Activated CD8-positive, alpha-beta memory T cell treated with anti-CD3 and anti-CD28 coated beads for 4 hours (primary cell): Measurements from ENCODE around the gene FLT1.

ENCODE experiments used
- DNase-seq, 2 donors: peaks; one replicate each; pipeline ENCODE4 v3.0.0-alpha.2; 2020; ENCODE audit warnings: low read depth in 2 of 2

The FLT1 gene

DNA sequence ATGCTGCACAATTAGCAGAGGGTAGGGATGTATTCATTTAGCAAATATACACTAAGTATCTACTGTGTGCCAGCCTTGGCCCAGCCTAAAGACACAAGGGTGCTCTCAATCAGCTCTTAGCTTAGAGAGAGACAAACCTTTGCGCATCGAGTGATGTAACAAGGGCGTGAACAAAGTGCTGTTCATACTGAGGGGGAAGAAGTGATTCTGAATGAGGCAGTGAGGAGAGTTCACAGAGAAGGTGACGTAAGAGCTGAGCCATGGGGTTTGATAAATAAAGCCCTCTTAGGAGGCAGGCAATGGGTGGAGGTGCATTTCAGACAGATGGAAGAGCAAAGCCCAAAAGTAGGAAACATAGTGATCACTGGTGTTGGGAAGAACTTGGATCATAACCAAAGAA, 68.5 kb downstream of the FLT1 start:
- DNase-seq: no peak

DNA sequence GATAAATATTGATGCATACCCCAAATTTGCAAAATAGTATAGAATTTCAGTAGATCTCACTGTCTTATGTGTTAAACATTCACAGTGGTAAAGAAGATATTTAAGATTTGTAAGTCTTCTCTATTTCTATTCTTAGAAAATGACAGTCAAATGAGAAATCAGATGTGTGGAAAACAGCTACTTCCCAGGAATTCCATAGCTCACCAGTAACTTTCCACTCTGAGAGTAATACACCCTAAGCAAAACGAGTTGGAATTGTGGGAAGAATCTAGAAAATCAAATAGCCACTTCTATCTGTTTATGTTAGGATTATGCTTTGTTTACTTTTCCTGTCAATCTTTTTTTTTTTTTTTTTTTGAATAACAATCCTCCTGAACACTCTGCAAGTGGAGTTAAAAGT, 69.1 kb downstream of the FLT1 start:
- DNase-seq: no peak

DNA sequence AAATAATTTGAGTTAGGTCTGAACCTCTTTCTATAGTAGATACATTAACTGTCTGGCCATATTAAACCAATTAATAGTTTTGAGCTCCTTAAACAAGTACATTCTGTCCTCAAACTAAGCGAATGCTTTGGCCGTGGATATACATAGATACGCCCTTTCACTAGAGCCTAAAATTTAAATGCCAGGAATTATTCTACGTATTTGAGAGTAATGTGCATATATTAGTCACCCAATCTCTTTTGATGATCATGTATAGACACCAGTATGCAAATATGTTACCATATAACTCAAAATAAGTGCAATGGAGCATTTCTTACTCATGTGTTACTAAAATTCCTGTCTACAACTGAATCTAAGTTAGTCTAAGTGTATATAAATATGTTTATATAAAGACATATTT, 70.4 kb downstream of the FLT1 start:
- DNase-seq: no peak

DNA sequence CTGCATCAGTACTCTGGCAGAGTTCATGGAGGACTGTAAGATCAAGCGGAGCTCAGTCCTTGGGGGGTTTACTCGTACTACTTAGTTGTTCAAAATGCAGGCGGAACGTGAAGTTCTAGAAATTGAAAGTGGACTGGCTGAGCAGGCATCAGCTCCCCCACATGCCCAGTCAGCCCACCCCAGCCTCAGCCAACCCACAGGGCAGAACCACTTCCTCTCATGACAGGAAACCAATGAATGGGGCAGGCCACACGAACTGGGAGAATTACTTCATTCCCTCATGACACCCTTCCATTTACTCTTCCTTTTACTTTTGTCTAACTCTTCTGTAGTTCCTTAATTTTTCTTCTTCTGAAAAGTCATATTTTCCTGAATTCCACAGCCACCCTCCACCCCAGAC, 71.9 kb downstream of the FLT1 start:
- DNase-seq: peak; percentile 3 to 5

DNA sequence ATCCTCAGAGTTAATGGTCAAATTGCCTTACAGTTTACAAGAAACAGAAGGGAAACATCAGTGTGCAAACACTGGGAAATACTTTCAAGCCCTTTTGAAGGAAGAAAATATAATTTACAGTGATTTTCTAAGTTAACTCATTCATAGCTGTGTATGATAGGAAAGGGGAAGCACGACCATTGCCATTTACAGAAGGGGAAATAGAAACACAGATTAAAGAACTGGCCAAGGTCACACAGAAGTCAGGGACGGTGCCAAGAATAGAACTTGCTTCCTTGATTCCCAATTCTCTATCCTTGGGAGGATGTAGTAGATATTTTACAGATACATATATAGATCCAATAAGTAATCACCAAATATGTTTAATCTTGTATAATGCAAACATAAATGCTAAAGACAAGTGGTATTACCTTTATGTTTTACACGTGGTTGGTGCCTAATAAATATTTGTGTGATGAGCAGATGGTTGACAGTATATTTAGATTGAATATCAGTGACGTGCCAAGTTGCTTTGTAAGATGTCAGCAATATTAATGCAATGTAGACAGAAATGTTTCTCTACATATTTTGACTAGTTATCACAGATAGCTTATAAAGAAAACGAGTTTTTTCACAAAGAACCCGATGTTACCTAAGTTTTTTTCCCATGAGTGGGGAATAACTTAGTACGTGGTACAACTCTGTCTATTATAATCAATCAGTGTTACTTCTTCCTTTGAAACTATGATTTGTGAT, 73.1 kb downstream of the FLT1 start:
- DNase-seq: no peak

DNA sequence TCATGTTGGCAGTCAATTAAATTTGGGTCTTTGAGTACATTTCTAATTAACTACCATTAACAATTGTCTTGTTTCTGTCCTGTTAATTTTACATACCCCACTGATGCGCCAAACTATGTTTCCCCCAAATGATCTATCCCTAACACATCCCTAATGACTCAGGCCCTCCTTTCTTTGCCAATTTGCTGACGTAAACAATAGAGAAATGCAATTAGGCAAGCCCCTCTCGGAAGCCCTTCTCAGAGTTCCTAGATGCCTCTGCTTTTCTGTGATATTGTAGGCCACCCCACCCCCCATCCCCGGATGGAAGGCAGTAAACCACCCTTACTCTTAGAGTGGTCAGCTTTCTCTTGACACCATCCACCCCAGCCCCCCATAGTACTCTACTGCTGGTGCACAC, 74.2 kb downstream of the FLT1 start:
- no peak for DNase-seq

DNA sequence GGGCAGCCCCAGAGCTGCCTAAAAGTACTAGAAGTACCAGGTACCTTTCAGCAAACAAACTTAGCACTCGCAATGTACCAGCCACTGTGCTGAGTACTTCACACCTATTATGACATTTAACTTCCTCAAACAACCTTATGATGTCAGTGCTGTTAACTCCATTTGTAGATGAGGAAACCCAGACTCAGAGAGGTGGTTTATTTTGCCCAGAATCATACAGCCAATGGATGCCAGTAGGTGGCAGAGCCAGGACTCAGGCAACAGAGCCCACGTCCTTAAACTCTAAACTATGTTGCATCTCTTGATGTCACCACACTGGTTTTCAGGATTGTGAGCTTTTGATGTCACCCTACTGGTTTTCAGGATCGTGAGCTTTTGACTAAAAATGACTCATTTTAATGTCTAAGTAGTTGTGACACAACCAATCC, 78.9 kb downstream of the FLT1 start:
- no peak for DNase-seq

DNA sequence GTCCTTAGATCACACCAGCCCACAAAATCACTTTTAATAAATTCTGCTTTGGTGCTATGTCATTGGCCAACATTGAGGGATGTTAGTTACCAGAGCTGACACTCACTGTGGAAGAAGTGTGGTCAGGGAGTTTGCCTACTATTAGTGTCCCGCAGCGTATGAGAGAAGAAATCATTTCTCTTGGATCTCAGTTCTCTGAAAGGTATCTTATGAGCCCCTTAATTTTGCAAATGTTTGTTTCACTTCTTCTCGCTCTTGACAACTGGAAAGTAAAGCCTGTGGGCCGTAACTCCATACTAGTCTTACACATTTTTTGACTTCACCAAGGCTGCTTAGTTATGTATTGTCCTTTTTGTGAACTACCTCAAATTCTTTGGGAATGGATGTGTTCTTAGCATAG, 80.9 kb downstream of the FLT1 start:
- DNase-seq: no peak

DNA sequence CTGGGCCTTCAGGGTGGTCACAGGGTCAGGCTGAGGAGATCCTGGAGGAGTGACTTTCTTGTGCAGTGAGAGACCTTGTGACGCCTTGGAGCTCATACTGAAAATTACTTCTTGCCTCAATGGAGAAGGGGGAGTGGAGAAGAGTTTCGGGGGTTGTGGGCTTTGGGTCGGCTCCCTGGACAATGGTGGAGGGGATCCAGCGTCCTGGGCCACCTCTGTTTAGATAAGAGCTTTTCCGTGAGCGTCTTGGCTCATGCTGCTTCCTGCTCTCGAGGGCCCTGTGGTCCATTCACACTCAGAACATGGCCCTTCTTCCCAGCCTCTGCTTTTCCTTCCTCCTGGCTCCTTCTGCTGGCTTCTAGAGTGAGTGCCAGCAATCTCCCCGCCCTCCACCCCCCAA, 81.9 kb downstream of the FLT1 start:
- no peak for DNase-seq

DNA sequence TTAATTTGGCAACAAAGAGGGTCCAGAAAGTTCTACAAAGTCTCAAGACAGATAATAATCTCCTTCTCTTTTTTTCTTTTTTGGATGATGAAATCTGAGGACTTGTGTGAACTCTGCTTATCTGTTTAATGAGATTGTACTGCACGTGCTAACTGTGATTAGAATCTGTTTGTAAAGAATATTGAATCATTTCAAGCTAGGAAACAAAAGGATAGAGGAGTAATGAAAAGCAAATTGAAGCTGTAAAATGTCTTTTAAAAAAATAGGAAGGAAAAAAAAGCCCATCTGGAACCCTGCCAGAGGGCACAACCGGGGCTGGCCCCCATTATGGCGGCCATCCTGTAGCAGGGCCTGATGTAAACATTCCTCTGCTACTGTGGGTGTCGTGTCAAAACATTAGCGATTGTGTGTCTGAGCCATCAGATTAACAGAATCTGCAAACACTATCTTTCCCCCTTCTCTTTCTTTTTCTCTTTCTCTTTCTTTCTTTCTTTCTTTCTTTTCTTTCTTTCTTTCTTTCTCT, 83.0 kb downstream of the FLT1 start:
- DNase-seq: no peak

DNA sequence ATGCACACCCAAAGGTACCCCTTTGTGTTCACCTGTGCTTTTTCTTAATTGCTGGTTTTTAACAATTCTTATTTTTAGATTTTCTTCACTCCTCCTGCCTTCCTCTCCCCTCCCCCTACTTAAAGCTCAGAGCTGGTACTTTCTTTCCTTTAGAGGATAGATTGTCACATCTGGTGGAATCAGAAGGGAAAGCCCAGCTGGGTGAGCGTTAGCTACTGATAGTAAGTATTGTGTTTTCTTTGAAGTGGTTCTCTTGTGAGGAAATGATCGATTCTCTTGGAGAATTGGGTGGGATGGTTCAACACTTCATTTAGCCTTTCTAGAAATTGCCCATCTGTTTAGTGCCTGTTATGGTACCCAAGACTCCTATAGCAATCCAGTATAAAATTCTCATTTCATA, 84.8 kb downstream of the FLT1 start:
- DNase-seq: no peak

DNA sequence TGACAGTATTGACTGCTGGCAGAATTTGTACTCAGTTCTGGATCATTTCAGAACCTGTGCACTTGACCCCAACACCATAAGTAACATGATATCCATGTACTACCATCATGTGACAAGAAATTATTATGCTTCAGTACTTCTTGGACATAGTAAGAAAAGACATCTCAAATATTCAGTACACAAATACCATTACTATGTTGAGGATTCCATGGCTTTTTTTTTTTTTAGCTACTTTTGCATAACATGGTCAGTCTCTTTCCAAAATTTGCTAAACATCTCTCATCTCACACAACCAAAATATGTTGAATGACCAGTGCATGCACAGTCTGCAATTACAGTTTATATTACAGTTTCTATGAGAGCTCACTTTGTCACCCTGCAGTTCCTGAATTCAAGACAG, 85.3 kb downstream of the FLT1 start:
- no peak for DNase-seq

DNA sequence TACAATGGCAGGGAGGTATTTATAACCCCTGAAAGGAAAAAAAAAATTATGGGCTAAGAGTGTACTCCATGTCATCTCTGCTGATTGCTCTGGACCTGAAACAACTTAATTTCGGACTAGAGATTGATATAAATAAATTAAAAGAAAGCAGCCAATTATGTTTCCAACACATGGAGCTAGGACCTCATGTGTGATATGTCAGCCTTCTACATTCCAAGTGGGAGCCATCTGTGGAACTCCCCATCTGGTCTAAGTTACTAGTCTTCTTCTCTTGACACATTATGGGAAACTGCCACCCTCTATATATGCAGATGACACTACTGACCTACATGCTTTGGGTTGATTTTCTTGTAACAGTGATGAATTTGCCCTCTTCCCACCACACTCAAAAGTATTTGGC, 86.1 kb downstream of the FLT1 start:
- no peak for DNase-seq

DNA sequence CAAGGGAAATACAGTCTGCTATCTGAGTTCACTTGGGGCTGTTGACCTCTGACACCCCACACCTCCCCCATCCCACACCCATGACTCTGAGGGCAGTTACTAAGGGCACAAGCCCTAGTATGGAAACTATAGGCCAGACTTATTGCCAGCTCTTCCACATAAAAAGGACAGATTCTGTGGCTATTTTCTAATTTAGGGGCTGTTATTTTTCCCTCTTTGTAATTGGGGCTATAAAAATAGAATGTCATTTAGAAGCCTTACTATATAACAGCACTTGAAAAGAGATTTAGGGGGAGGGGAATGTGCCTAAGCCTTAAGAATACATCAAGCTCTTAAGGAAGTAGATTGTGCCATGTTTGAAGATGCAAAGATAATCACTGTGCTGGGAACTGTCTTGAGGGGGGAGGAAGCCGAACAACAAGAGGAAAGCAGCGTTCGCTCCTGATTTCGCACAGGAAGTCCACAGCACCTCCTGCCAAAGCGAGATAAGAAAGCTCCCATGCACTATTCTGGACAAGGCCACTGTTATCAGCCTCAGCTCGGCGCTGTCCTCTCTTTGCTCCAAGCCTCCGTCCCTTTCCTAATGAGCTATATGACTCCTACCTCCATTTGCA, 86.6 kb downstream of the FLT1 start:
- no peak for DNase-seq

DNA sequence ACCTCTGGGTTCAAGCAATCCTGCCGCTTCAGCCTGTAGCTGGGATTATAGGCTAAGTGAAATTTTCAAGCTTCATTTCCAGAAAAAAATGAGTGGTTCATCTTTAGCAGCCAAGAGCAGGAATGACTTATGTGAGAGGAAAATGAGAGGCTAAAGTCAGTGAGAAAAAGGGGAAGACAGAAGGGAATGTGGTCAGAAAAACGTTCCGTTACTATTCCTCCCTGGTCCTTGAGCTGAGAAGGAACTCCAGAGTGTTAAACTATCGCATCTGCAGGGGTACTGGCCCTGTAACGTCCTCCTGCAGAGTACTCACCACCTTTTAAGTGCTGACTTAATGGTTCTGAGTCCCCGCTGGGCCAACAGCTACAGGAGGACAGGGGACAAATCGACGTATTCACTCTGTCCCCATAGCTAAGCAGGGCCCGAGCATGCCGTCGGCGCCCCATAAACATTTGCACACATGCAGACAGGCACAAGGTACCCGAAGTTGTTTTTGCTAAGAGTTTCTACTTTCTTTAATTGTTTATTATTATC, 88.1 kb downstream of the FLT1 start:
- DNase-seq: no peak

DNA sequence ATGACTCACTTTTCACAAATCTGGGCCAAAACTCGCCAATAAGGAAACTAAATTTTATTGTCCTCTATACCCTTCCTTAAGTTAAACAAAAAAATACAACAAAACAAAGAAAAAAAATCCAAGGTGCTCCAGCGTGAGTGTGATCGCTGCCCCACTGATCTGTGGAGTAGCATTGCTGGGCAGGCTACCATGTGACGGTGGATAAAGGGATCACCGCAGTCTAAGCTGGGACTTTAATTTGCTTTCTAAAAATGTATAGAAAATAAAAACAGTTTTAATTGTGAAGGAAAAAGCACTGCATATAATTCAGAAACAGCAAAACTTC, 92.9 kb downstream of the FLT1 start:
- no peak for DNase-seq

DNA sequence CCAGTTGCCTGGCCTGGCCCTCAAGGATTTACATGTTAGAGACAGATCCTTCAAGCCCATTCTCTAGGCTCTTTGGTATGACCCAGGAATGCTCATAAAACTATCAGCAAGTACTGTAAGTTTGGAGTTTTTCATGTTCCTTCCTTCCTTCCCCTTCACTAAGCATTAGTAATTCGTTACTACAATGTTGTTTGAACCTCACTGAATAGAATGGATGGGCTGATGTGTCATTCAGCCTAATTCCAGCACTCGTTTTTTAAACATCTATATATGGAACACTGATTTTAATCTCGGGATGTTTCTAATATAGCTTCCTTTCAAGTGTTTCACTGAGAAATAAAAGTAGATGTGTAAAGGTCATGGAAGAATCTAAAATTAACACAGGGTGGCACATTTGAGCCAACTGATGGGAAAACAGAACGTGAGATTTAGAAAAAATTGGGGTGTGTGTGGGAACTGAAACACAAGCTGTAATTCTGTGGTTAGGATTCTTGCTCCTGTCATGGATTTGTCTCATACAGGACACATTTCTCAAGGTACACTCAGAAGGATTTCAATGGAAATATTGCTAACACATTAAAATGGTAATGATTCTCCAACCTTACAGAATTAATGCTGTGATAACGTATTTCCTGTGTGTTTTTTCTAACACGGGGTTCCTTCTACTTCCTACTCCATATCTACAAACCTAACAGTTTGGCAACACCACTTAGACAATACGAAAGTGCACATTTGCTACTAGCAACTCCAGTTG, 93.4 kb downstream of the FLT1 start:
- DNase-seq: no peak

DNA sequence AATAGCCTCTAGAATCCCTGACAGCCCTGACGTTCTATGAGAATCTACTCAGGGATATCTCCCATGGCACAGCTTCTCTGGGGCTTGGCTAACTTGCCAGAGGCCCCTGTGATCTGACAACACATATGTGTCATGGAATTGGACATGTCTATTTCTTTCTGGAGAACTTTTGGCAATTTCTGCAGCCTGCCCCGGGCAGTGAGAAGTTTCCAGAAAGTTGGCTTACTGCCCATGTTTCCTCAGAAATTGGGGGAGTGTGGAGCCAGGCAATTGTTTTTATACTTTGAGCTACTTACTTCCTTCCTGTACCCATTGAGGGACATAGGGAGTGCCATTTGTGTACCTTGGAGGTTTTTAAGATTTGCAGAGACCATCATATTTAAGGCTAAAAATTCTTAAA, 98.9 kb downstream of the FLT1 start:
- no peak for DNase-seq

DNA sequence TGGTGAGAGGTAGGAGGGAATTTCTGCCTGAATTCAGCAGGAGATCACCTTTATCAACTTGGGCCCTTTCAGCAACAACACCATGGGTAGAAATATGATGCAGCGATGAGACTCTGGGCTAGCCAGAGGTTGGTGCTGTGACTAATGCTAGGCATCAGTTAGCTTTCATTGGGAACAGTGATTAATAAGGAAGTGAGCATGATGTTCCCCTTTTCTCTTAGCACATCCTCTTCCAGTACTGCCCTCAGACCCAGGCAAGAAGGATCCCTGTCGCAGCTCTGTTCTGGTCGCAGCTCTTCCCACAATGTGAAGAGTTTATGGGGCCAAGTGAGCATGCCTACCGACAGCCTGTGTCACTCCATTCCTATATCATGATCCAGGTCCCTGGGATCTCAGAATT, 100.5 kb downstream of the FLT1 start:
- DNase-seq: no peak

DNA sequence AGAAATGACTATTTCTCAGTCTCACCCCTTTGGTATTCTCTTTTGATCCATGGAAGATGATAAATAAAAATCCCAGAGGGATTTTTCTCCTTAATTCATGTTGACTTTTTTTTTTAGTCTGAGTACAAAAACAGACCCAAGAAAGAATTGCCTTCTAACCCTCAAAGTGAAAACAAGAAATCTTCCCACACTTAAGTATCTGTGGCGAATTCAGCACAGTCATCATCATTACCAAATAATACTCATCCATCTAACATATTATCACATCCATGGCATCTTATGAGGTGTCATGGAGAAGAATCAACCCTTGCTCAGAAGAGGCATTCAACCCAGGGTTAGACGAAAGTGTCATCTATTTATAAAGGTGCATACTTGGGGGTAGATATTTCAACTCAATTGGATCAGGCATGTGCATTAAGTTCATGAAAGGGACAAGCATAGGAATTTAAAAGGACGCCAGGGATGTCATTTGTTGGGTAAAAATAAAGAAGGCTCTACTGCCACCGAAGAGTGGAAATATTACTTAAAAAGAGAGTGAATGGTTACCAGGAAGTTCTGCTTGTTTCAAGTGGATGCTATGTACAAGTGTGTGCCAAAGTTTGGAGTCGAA, 101.9 kb downstream of the FLT1 start:
- no peak for DNase-seq

DNA sequence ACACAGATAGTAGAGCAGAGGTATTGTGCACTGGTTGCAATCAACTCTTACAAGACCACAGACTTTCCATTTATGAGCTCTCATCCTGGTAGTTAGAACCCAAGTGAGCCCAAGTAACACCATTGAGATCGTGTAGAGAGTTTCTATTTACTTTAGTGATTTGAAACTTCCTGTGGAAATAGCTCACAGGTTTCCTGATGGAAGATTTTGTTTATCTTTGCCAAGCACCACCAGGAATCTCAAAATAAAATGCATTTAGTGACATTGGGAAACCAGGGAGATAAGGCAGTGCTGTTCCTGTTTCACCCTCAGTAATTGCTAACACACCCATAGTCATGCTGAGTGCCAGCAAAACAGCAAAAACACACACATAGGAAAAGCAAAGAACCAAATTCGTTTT, 102.5 kb downstream of the FLT1 start:
- no peak for DNase-seq

DNA sequence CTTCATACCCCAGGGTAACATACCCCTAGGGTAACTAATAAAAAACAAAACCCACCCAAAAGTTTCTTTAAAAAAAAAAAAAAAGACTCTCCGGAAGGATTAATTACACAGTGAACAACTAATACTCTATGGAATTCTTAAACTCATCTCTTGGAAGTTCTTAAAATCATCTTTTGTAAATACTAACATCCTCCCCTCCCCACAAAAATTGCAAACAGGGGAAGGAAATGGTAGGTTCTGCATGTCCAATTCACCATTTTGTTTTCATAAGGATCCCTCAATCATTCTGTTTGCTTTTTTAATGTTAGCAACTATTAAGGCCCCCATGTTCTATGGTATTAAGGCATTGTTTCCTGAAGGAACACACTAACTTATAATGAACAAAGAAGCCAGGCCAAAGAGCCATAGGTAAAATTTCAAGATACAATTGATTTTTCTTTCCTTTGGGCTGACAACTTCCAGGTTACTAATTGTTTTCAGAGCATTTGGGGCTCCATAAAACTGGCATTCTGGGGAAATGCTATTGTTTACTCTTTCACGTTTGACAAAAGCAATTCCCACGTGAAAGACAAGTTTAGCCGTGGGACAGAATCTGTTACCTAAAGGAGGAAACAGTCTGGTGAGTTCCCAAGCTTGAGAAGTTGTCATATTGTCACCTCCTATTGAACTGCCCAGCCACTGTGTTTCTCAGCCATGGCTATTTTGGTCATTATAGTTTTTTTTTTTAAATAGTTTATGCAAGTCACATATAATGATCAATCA, 107.0 kb downstream of the FLT1 start:
- no peak for DNase-seq
